Body of pancreas (tissue), 4 donors: Measurements from ENCODE around the gene DIP2A.

Experiments
- CTCF ChIP-seq, 7 experiments: fragments of 450-650 bp in 4 of 7; fragments of 200-600 bp in 3 of 7; sonication (generic) in 3 of 7; IDR thresholded peaks; one replicate each; pipeline ENCODE4 v1.5.1; 2016 to 2019; ENCODE audit warnings: antibody characterized with exemption in 7 of 7
- POLR2A ChIP-seq, 3 donors: fragments of 450-650 bp; IDR thresholded peaks; one replicate each; pipeline ENCODE4 v1.6.1; 2016; ENCODE audit warnings: antibody characterized with exemption in 3 of 3, mild to moderate bottlenecking in 2 of 3

DNA sequence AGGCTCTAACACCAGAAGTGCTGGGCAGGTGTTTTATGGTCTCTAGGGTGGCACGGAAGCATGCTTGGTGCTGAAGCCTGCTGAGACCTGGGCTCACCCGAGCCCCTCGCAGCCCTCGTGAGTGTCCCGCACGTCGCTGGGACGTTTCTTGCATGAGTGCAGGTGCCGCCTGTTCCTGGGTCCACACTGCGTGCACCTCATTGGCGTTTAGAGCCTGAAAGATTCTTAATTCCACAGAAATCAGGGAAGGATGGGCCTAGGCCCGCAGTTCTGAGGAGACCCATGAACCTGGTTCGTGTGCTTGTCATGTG lies 43.8 kb upstream of the DIP2A start:
- TF ChIP-seq CTCF (IDR thresholded peaks at IDR 0.05) (no peak), POLR2A (IDR thresholded peaks at IDR 0.05) (no peak)
